ENCODE measurements around the gene AFAP1.

AFAP1 gene

GRCh38 chr4:7756561-7757355 is 182.9 kb downstream of the AFAP1 start:
- DNase-seq (ENCODE audit: low read depth) = no peak
- H3K4me3 ChIP-seq (replicated peaks; ENCODE audit: low read depth, low read length) = no peak overlapping the region
- TF ChIP-seq CTCF (IDR thresholded peaks at IDR 0.05; ENCODE audit: low read length, missing control alignments) = no peak

DNA sequence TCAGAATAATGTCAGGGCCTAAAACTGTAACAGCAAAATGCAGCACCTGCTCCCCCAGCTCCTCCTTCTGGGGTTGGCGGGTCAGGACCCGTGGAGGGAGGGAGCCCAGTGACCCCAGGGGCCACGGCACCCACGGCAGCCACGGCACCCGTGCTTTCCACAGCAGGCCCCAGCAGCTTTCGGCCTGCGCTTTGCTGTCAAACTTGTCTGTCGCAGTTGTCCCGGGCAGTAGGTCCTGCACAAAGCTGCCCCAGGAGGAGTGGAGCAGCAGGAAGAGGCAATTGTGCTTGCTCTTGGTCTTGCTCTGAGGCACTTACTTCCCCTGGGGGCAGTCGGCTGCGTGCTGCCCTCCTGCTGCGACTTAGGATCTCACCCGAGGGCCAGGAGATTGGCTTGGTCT is 183.6 kb downstream of the AFAP1 start:
- no peak for TF ChIP-seq CTCF (IDR thresholded peaks at IDR 0.05; ENCODE audit: low read length, missing control alignments)
- DNase-seq (ENCODE audit: low read depth) = no peak
- no peak overlapping the region for H3K4me3 ChIP-seq (replicated peaks; ENCODE audit: low read depth, low read length)

DNA sequence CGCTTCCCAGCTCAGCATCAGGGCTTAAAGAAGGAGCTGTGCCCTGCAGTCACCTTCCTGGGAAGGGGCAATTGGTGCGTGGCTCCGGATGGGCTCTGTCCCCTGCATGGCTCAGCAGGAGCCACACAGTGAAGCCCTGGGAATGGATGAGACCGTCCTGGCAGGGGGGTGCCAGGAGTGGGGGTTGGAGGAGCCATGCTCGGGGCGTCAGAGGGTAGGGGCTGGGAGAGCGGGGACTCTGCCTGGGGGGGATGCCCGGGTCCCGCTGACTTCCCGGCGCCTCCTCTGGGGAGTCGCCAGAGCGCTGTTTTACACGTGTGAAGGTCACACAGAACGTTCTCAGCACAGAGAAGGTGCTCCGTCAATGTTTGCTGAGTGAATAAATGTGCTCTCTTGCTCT is 184.1 kb downstream of the AFAP1 start:
- no peak overlapping the region for H3K4me3 ChIP-seq (replicated peaks; ENCODE audit: low read depth, low read length)
- TF ChIP-seq CTCF (IDR thresholded peaks at IDR 0.05; ENCODE audit: low read length, missing control alignments) = no peak
- DNase-seq (ENCODE audit: low read depth) = no peak

DNA sequence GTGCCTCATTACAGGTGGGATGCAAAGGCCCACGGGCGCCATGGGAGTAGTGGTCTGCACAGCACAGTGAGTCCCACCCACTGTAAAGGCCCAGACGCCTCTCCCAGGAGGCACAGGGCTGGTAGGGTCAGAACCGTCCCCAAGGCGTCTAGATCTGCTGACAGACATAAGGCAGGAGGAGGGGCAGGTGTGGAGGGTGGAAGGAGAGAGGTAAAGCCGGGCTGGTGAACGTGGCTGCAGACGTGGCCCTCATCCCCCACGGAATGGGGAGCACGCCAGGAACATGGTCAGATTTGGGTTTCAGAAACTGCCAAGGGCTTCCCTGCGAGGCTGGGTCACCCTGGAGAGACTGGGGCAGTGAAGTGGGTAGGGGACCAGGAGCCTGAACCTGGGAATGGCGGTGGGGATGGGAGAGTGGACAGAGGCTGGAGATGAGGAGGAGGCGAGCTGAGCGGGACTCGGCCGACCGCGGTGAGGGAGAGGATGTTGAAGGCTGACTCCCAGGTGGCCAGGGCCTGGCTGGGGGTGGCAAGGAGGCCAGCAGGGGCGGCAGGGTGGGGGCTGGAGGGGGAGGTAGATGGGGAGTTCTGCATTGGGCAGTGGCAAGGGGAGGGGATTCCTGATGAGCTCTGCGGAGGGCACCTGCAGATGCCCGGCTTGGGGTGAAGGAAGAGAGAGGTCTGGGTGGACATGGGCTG is 184.9 kb downstream of the AFAP1 start:
- H3K4me3 ChIP-seq (replicated peaks; ENCODE audit: low read depth, low read length) = no peak overlapping the region
- no peak for DNase-seq (ENCODE audit: low read depth)
- TF ChIP-seq CTCF (IDR thresholded peaks at IDR 0.05; ENCODE audit: low read length, missing control alignments) = no peak

GRCh38 chr4:7753931-7754465 is 185.7 kb downstream of the AFAP1 start:
- H3K4me3 ChIP-seq (replicated peaks; ENCODE audit: low read depth, low read length) = no peak overlapping the region
- TF ChIP-seq CTCF (IDR thresholded peaks at IDR 0.05; ENCODE audit: low read length, missing control alignments) = no peak
- no peak for DNase-seq (ENCODE audit: low read depth)

GRCh38 chr4:7753271-7753670 is 186.4 kb downstream of the AFAP1 start:
- TF ChIP-seq CTCF (IDR thresholded peaks at IDR 0.05; ENCODE audit: low read length, missing control alignments) = no peak
- H3K4me3 ChIP-seq (replicated peaks; ENCODE audit: low read depth, low read length) = no peak overlapping the region

More at GRCh38 chr4:7753271-7753670, 186.4 kb downstream of the AFAP1 start:
- no peak for DNase-seq (ENCODE audit: low read depth)

Data from fibroblast of pulmonary artery (primary cell).